ENCODE results near the gene FAM151A. TPM values are rescaled to one million over a fixed set of nuclear protein-coding genes. Genes with fewer than 3 reads are reported as not detected.

Gene FAM151A
- total RNA-seq: not detected in 2 replicates

DNA sequence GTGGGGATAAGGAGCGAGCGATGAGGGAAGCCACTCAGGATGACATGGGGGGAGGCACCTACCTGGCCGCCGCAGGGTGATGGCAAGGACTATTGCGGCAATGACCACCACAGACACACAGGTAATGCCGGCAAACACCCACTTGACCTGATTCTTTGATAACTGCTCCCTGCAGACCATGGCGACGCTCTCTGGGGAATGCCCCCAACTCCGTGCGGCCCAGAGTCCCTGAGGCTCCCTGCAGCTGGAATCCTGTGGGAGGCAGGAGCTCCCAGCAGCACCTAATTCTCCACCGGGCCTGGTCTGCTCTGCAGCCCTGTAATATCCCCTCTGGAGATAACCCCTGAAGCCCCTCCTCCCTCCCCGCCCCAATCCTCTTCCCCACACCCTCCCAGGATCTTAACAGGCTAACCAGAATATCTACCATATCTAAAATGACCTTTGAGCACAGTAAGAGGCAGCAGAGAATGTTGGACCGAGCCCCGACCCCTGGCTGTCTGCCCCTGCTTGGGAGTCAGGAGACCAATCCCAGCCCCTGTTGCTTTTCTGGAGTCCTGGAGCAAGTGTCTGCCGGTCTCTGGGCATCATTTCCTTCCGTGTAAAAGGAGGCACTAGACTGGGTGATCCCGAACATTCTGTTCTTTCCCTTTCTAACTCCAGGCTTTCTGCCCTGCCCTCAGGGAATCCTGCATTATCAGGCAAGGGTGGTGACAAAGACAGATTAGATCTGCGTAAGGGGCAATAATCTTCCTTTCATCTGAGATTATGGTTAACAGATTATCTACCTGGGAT lies at the start of gene FAM151A:
TSS of gene FAM151A (minus strand) at position 310 of the 792 bp plus-strand sequence. CDS start at position 180, 130 bp downstream.

DNA sequence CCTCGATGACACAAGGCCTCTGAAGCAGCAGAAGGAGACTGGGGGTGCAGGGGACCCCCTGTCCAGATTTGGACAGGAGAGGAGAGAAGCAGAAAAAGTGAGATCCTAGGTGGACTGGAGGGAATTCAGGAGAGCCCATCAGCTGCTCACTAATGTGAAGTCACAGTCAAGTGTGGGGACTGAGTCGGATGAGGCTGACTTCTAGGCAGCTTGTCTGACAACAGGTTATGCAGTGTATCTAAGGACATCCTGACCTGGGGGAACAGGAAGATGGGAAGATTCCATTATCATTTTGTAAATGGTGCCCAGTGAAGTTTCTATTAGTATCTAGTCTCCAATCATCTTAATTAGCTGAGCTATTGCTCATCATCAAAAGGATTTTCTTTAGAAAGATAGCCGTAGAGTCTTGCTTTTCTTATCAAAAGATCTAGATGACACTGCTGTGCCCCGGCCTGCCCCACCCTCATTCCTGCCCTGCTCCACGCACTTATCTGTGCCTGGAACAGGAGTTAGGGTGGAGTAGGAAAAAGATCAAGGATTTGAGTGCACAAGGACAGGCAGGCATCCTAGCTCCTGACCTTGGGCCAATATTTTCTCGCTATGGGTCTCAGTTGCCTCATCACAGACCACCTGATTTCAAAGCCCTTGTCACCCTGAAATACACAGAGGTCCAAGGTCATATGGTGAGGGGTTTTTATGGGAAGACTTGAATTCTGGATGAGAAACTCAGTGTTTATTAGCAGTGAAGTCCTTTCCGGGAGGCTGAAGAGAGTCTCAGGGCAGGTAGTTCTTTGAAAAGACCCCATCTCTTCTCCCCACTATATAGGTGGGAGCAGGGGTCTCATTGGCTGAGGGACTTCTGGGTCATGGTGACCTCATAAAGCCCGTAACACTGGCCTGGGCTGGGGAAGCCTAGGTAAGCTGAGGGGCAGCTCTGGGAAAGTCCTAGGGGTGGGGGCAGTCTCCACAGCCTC lies 17.8 kb upstream of the FAM151A start, which contains the start of gene MROH7:
TSS of gene MROH7 (plus strand) at position 924 of the 974 bp plus-strand sequence. CDS start 11,141 bp downstream, outside the sequence.

Other genes with a start within 250 kb of the FAM151A start
- gene SSBP3, start 217.1 kb downstream of the FAM151A start, total RNA-seq: 13.1 and 18.1 TPM in 2 replicates
- 2.6 and 5.2 TPM in 2 replicates for gene ACOT11, start 75.3 kb downstream of the FAM151A start, total RNA-seq
- under 0.01 and 0.09 TPM in 2 replicates for gene MROH7, start 18.3 kb upstream of the FAM151A start, total RNA-seq
- 11.8 and 15.0 TPM in 2 replicates for gene TTC4, start 92.3 kb upstream of the FAM151A start, total RNA-seq
- 3.3 and 4.0 TPM in 2 replicates for gene PARS2, start 141.0 kb upstream of the FAM151A start, total RNA-seq
- under 0.01 and 0.09 TPM in 2 replicates for gene TTC22, start 177.8 kb upstream of the FAM151A start, total RNA-seq

Measured in dermis lymphatic vessel endothelial cell (primary cell).